Measurements from ENCODE around the gene TAF11L5.
"Not testable (repeated sequence)": the region's sequence is repeated elsewhere in the genome, so short reads cannot be mapped to it uniquely, and the experiment has no call there.

Gene TAF11L5

GRCh38 chr5:17497446-17497845 lies 27.6 kb upstream of the TAF11L5 start:
- no peak overlapping the region for H3K4me3 ChIP-seq (ENCODE audit: low read depth, low read length)
- TF ChIP-seq CTCF (IDR thresholded peaks at IDR 0.05; ENCODE audit: low read depth, low read length): no peak

- H3K4me3 ChIP-seq (ENCODE audit: low read depth, low read length): not testable (repeated sequence)
Measured at GRCh38 chr5:17497931-17498330, 27.1 kb upstream of the TAF11L5 start, which contains the start of gene TAF11L2. TSS of gene TAF11L2 (plus strand) at chr5:17498231.

GRCh38 chr5:17511775-17512325 lies 13.2 kb upstream of the TAF11L5 start:
- H3K4me3 ChIP-seq (ENCODE audit: low read depth, low read length): no peak overlapping the region
- TF ChIP-seq CTCF (IDR thresholded peaks at IDR 0.05; ENCODE audit: low read depth, low read length): no peak

GRCh38 chr5:17517526-17517925 lies 7.5 kb upstream of the TAF11L5 start:
- H3K4me3 ChIP-seq (ENCODE audit: low read depth, low read length): not testable (repeated sequence)

- H3K4me3 ChIP-seq (ENCODE audit: low read depth, low read length): not testable (repeated sequence)
Measured at GRCh38 chr5:17518067-17518466, 7.0 kb upstream of the TAF11L5 start, which contains the start of gene TAF11L3. TSS of gene TAF11L3 (plus strand) at chr5:17518367.

GRCh38 chr5:17519508-17519907 lies 5.5 kb upstream of the TAF11L5 start:
- H3K4me3 ChIP-seq (ENCODE audit: low read depth, low read length): not testable (repeated sequence)

- H3K4me3 ChIP-seq (ENCODE audit: low read depth, low read length): not testable (repeated sequence)
Measured at GRCh38 chr5:17521501-17521900, 3.5 kb upstream of the TAF11L5 start, which contains the start of gene TAF11L4. TSS of gene TAF11L4 (plus strand) at chr5:17521801.

GRCh38 chr5:17526504-17526903 lies 1.5 kb downstream of the TAF11L5 start:
- not testable (repeated sequence) for H3K4me3 ChIP-seq (ENCODE audit: low read depth, low read length)

GRCh38 chr5:17528369-17528768 lies 3.3 kb downstream of the TAF11L5 start, which contains the start of gene TAF11L6:
TSS of gene TAF11L6 (plus strand) at chr5:17528669.
- not testable (repeated sequence) for H3K4me3 ChIP-seq (ENCODE audit: low read depth, low read length)

Measured in WI38 (cell line).